Measurements from ENCODE around the gene USH1C.
A peak's percentile ranks its signal among the peaks of the same experiment; 100 is the strongest.

Gene USH1C

GRCh38 chr11:17526326-17526725, 17.9 kb downstream of the USH1C start:
- Histone ChIP-seq H2BK5ac (ENCODE audit: low read depth, low read length, poor library complexity, severe bottlenecking) (no peak overlapping the region), H3K9me3 (ENCODE audit: control insufficient read depth, low read length) (no peaks in the 10 kb centered on the region), H3K4me2 (ENCODE audit: low read length, poor library complexity, severe bottlenecking) (no peak overlapping the region), H2BK120ac (ENCODE audit: low read depth, low read length) (no peak overlapping the region), H4K8ac (ENCODE audit: low read length) (no peak overlapping the region), H3K4ac (ENCODE audit: low read depth in 1 of 2, low read length in 2 of 2) (no peak overlapping the region), H3K9ac (ENCODE audit: low read length) (no peak overlapping the region), H3K18ac (ENCODE audit: low read depth in 1 of 2, low read length in 2 of 2) (no peak overlapping the region), H3K79me1 (replicated peaks; ENCODE audit: low read length, poor library complexity, severe bottlenecking) (no peaks in the 10 kb centered on the region), H2AFZ (ENCODE audit: low read depth, low read length) (no peak overlapping the region), H3K4me1 (ENCODE audit: control insufficient read depth, insufficient read depth, low read depth, low read length) (no peaks in the 10 kb centered on the region), H3K4me3 (ENCODE audit: insufficient read depth in 1 of 2, low read depth in 1 of 2, low read length in 2 of 2) (no peak overlapping the region), H4K91ac (ENCODE audit: low read length) (no peak overlapping the region), H2AK5ac (ENCODE audit: low read length, severe bottlenecking) (no peak overlapping the region), H2BK15ac (ENCODE audit: low read depth, poor library complexity, severe bottlenecking) (no peak overlapping the region), H3K27ac (ENCODE audit: low read length, poor library complexity, severe bottlenecking) (no peak overlapping the region), H3K27me3 (ENCODE audit: control insufficient read depth in 1 of 2, insufficient read depth in 1 of 2, low read length in 2 of 2) (peaks cover 44 to 76% of the 10 kb centered on the region in 2 experiments), H3K23ac (ENCODE audit: low read length in 2 of 2) (no peak overlapping the region), H3K36me3 (ENCODE audit: control insufficient read depth in 1 of 2, insufficient read depth in 2 of 2, low read depth in 1 of 2, low read length in 2 of 2) (no peaks in the 10 kb centered on the region), H2BK12ac (ENCODE audit: low read length in 2 of 2) (no peak overlapping the region), H3K14ac (ENCODE audit: low read length in 2 of 2) (peak overlapping the region in 1 of 2 experiments; percentile 3)
- 87% methylated on average over 12 of the region's 13 CpGs for WGBS
- no peak for DNase-seq

DNA sequence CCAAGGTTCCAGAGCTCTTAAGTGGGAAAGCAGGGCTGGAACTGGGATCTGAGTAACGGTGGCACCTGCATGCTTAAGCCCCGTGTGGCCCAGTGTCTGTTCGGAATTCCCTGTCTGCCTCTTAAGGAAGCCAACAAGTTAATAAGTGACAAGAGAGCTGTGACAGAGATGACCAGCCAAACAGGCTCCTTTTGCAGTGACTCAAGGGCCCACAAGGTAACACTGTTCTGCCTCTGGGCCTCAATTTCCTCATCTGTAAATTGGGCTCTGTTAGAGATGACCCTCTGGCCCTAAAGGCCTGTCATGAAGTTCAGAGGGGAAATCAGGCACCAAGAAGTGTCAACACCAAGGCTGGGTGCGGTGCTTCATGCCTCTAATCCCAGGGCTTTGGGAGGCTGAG, 18.6 kb downstream of the USH1C start:
- Histone ChIP-seq H2AFZ (ENCODE audit: low read depth, low read length) (no peak overlapping the region), H2AK5ac (ENCODE audit: low read length, severe bottlenecking) (no peak overlapping the region), H3K27me3 (ENCODE audit: control insufficient read depth in 1 of 2, insufficient read depth in 1 of 2, low read length in 2 of 2) (peaks cover 39 to 71% of the 10 kb centered on the region in 2 experiments), H4K91ac (ENCODE audit: low read length) (no peak overlapping the region), H3K23ac (ENCODE audit: low read length in 2 of 2) (no peak overlapping the region), H3K4me3 (ENCODE audit: insufficient read depth in 1 of 2, low read depth in 1 of 2, low read length in 2 of 2) (no peak overlapping the region), H3K79me1 (replicated peaks; ENCODE audit: low read length, poor library complexity, severe bottlenecking) (no peaks in the 10 kb centered on the region), H3K4me1 (ENCODE audit: control insufficient read depth, insufficient read depth, low read depth, low read length) (no peaks in the 10 kb centered on the region), H3K14ac (ENCODE audit: low read length in 2 of 2) (no peak overlapping the region), H2BK5ac (ENCODE audit: low read depth, low read length, poor library complexity, severe bottlenecking) (no peak overlapping the region), H3K27ac (ENCODE audit: low read length, poor library complexity, severe bottlenecking) (no peak overlapping the region), H3K36me3 (ENCODE audit: control insufficient read depth in 1 of 2, insufficient read depth in 2 of 2, low read depth in 1 of 2, low read length in 2 of 2) (no peaks in the 10 kb centered on the region), H2BK12ac (ENCODE audit: low read length in 2 of 2) (no peak overlapping the region), H3K9me3 (ENCODE audit: control insufficient read depth, low read length) (no peaks in the 10 kb centered on the region), H3K9ac (ENCODE audit: low read length) (no peak overlapping the region), H2BK15ac (ENCODE audit: low read depth, poor library complexity, severe bottlenecking) (no peak overlapping the region), H3K18ac (ENCODE audit: low read depth in 1 of 2, low read length in 2 of 2) (no peak overlapping the region), H4K8ac (ENCODE audit: low read length) (no peak overlapping the region), H3K4ac (ENCODE audit: low read depth in 1 of 2, low read length in 2 of 2) (no peak overlapping the region), H2BK120ac (ENCODE audit: low read depth, low read length) (no peak overlapping the region), H3K4me2 (ENCODE audit: low read length, poor library complexity, severe bottlenecking) (no peak overlapping the region)
- WGBS: 81% methylated on average over 3 of the region's 4 CpGs
- no peak for DNase-seq

DNA sequence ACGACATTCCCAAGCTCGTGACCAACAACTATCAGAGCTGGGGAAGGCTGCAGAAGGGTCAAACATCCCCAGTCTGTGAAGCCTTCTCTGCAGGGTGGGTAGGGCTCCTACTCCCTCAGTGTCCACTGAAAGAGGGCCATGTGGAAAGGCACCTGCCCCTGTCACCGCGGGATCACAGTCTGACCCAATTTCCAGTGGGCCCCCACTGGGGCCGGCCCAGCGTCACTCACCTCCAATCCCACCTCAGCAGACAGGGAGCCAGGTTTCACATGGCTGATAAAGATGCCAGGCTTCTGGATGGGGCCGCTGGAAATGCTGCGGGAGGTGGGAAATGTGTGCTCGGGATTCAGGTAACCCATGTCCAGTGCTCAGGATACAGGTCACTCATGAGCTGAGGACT, 20.0 kb downstream of the USH1C start:
- Histone ChIP-seq H2BK5ac (ENCODE audit: low read depth, low read length, poor library complexity, severe bottlenecking) (no peak overlapping the region), H3K36me3 (ENCODE audit: control insufficient read depth in 1 of 2, insufficient read depth in 2 of 2, low read depth in 1 of 2, low read length in 2 of 2) (no peaks in the 10 kb centered on the region), H3K79me1 (replicated peaks; ENCODE audit: low read length, poor library complexity, severe bottlenecking) (no peaks in the 10 kb centered on the region), H3K4me2 (ENCODE audit: low read length, poor library complexity, severe bottlenecking) (no peak overlapping the region), H2BK120ac (ENCODE audit: low read depth, low read length) (no peak overlapping the region), H3K4me1 (ENCODE audit: control insufficient read depth, insufficient read depth, low read depth, low read length) (no peaks in the 10 kb centered on the region), H3K14ac (ENCODE audit: low read length in 2 of 2) (no peak overlapping the region), H2BK12ac (ENCODE audit: low read length in 2 of 2) (no peak overlapping the region), H3K27ac (ENCODE audit: low read length, poor library complexity, severe bottlenecking) (no peak overlapping the region), H4K91ac (ENCODE audit: low read length) (no peak overlapping the region), H3K27me3 (ENCODE audit: control insufficient read depth in 1 of 2, insufficient read depth in 1 of 2, low read length in 2 of 2) (peaks cover 35 to 68% of the 10 kb centered on the region in 2 experiments), H3K23ac (ENCODE audit: low read length in 2 of 2) (no peak overlapping the region), H3K9ac (ENCODE audit: low read length) (no peak overlapping the region), H3K18ac (ENCODE audit: low read depth in 1 of 2, low read length in 2 of 2) (no peak overlapping the region), H3K9me3 (ENCODE audit: control insufficient read depth, low read length) (no peaks in the 10 kb centered on the region), H4K8ac (ENCODE audit: low read length) (no peak overlapping the region), H2AFZ (ENCODE audit: low read depth, low read length) (no peak overlapping the region), H3K4me3 (ENCODE audit: insufficient read depth in 1 of 2, low read depth in 1 of 2, low read length in 2 of 2) (no peak overlapping the region), H3K4ac (ENCODE audit: low read depth in 1 of 2, low read length in 2 of 2) (no peak overlapping the region), H2AK5ac (ENCODE audit: low read length, severe bottlenecking) (no peak overlapping the region), H2BK15ac (ENCODE audit: low read depth, poor library complexity, severe bottlenecking) (no peak overlapping the region)
- 91% methylated on average over 9 of the region's 9 CpGs for WGBS
- no peak for DNase-seq

DNA sequence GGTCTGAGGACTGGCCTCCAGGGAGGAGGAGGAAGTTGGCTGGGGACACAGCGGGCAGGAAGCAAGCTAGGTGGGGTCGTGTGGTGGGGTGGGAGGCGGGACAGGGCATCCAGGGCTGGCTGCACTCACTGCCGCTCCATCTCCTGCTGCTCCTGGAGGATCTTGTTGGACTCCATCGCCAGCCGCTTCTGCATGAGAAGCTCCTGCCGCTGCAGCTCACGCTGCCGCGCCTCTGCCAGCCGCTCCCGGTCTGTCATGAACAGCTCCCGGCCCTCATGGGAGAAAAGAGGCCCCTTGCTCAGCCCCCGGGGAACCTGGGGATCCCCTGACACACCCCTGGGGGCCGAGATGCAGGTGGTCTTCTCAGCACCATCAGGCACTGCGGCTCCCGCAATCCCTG, 21.6 kb downstream of the USH1C start:
- no peaks in the 10 kb centered on the region for H3K36me3 ChIP-seq (ENCODE audit: control insufficient read depth in 1 of 2, insufficient read depth in 2 of 2, low read depth in 1 of 2, low read length in 2 of 2)
- H4K8ac ChIP-seq (ENCODE audit: low read length): no peak overlapping the region
- no peak overlapping the region for H3K9ac ChIP-seq (ENCODE audit: low read length)
- no peak overlapping the region for H2AFZ ChIP-seq (ENCODE audit: low read depth, low read length)
- no peak overlapping the region for H2BK5ac ChIP-seq (ENCODE audit: low read depth, low read length, poor library complexity, severe bottlenecking)
- no peak overlapping the region for H2BK120ac ChIP-seq (ENCODE audit: low read depth, low read length)
- H4K91ac ChIP-seq (ENCODE audit: low read length): no peak overlapping the region
- H3K18ac ChIP-seq (ENCODE audit: low read depth in 1 of 2, low read length in 2 of 2): no peak overlapping the region
- no peak overlapping the region for H3K4ac ChIP-seq (ENCODE audit: low read depth in 1 of 2, low read length in 2 of 2)
- H3K4me3 ChIP-seq (ENCODE audit: insufficient read depth in 1 of 2, low read depth in 1 of 2, low read length in 2 of 2): no peak overlapping the region
- H3K23ac ChIP-seq (ENCODE audit: low read length in 2 of 2): no peak overlapping the region
- H3K27ac ChIP-seq (ENCODE audit: low read length, poor library complexity, severe bottlenecking): no peak overlapping the region
- WGBS: 83% methylated on average over 16 of the region's 17 CpGs
- no peak overlapping the region for H2AK5ac ChIP-seq (ENCODE audit: low read length, severe bottlenecking)
- H3K9me3 ChIP-seq (ENCODE audit: control insufficient read depth, low read length): no peaks in the 10 kb centered on the region
- DNase-seq: no peak
- peaks cover 25 to 63% of the 10 kb centered on the region in 2 experiments for H3K27me3 ChIP-seq (ENCODE audit: control insufficient read depth in 1 of 2, insufficient read depth in 1 of 2, low read length in 2 of 2)
- H3K14ac ChIP-seq (ENCODE audit: low read length in 2 of 2): no peak overlapping the region
- no peaks in the 10 kb centered on the region for H3K79me1 ChIP-seq (replicated peaks; ENCODE audit: low read length, poor library complexity, severe bottlenecking)
- H2BK15ac ChIP-seq (ENCODE audit: low read depth, poor library complexity, severe bottlenecking): no peak overlapping the region
- H3K4me2 ChIP-seq (ENCODE audit: low read length, poor library complexity, severe bottlenecking): no peak overlapping the region
- no peaks in the 10 kb centered on the region for H3K4me1 ChIP-seq (ENCODE audit: control insufficient read depth, insufficient read depth, low read depth, low read length)
- H2BK12ac ChIP-seq (ENCODE audit: low read length in 2 of 2): no peak overlapping the region

Data from mesenchymal stem cell (in vitro differentiated cells and primary cell).